IPS-20b (cell line): ENCODE results near the gene ETS2.
"Not testable (repeated sequence)": the region's sequence is repeated elsewhere in the genome, so short reads cannot be mapped to it uniquely, and the experiment has no call there.

ENCODE experiments used
- H3K27ac ChIP-seq: one replicate; pipeline ENCODE4 v1.5.1; 2013; ENCODE audit warnings: low read length
- H3K27me3 ChIP-seq: 2 replicates; pipeline ENCODE4 v1.6.1; 2013; ENCODE audit warnings: mild to moderate bottlenecking, low read length, inconsistent platforms; ENCODE audit not compliant: insufficient read depth
- H3K36me3 ChIP-seq: 2 replicates; pipeline ENCODE4 v1.6.1; 2013; ENCODE audit warnings: low read depth, mild to moderate bottlenecking, inconsistent platforms, low read length, moderate library complexity; ENCODE audit not compliant: insufficient read depth
- H3K4me1 ChIP-seq: 2 replicates; pipeline ENCODE4 v1.6.1; 2013; ENCODE audit warnings: mild to moderate bottlenecking, control low read depth, inconsistent platforms, low read length, moderate library complexity; ENCODE audit not compliant: insufficient read depth
- H3K4me3 ChIP-seq: 2 replicates; pipeline ENCODE4 v1.5.1; 2013; ENCODE audit warnings: mild to moderate bottlenecking, low read length, inconsistent platforms
- H3K9ac ChIP-seq: 2 replicates; pipeline ENCODE4 v1.6.1; 2013; ENCODE audit warnings: low read depth, mild to moderate bottlenecking, inconsistent platforms, low read length, moderate library complexity
- H3K9me3 ChIP-seq: 2 replicates; pipeline ENCODE4 v1.6.1; 2013; ENCODE audit warnings: mild to moderate bottlenecking, low read depth, low read length, inconsistent platforms; ENCODE audit not compliant: insufficient read depth

Gene ETS2

GRCh38 chr21:38822778-38823238 is 17.1 kb downstream of the ETS2 start:
- H3K9me3 ChIP-seq: no peaks in the 10 kb centered on the region
- H3K27me3 ChIP-seq: no peaks in the 10 kb centered on the region
- H3K27ac ChIP-seq: no peak overlapping the region
- no peak overlapping the region for H3K4me3 ChIP-seq
- peaks cover 71% of the 10 kb centered on the region for H3K36me3 ChIP-seq
- no peaks in the 10 kb centered on the region for H3K4me1 ChIP-seq
- H3K9ac ChIP-seq: no peak overlapping the region

GRCh38 chr21:38823737-38824123 is 18.0 kb downstream of the ETS2 start:
- Histone ChIP-seq H3K9ac (no peak overlapping the region), H3K36me3 (peaks cover 62% of the 10 kb centered on the region), H3K27me3 (no peaks in the 10 kb centered on the region), H3K4me1 (no peaks in the 10 kb centered on the region), H3K4me3 (no peak overlapping the region), H3K27ac (no peak overlapping the region), H3K9me3 (no peaks in the 10 kb centered on the region)

- no peaks in the 10 kb centered on the region for H3K27me3 ChIP-seq
- no peak overlapping the region for H3K27ac ChIP-seq
- H3K36me3 ChIP-seq: peaks cover 56% of the 10 kb centered on the region
- no peaks in the 10 kb centered on the region for H3K4me1 ChIP-seq
- H3K9me3 ChIP-seq: no peaks in the 10 kb centered on the region
- H3K4me3 ChIP-seq: no peak overlapping the region
- H3K9ac ChIP-seq: no peak overlapping the region
These were observed 18.5 kb downstream of the ETS2 start for GRCh38 chr21:38824124-38824822.

GRCh38 chr21:38825269-38825668 is 19.5 kb downstream of the ETS2 start:
- no peaks in the 10 kb centered on the region for H3K27me3 ChIP-seq
- no peaks in the 10 kb centered on the region for H3K9me3 ChIP-seq
- H3K4me1 ChIP-seq: no peaks in the 10 kb centered on the region
- peaks cover 46% of the 10 kb centered on the region for H3K36me3 ChIP-seq
- no peak overlapping the region for H3K9ac ChIP-seq
- H3K27ac ChIP-seq: no peak overlapping the region
- no peak overlapping the region for H3K4me3 ChIP-seq

GRCh38 chr21:38825921-38826320 is 20.2 kb downstream of the ETS2 start:
- H3K27me3 ChIP-seq: no peaks in the 10 kb centered on the region
- no peak overlapping the region for H3K4me3 ChIP-seq
- H3K9me3 ChIP-seq: no peaks in the 10 kb centered on the region
- H3K36me3 ChIP-seq: peaks cover 40% of the 10 kb centered on the region
- H3K4me1 ChIP-seq: no peaks in the 10 kb centered on the region
- H3K27ac ChIP-seq: no peak overlapping the region
- no peak overlapping the region for H3K9ac ChIP-seq

GRCh38 chr21:38828111-38828510 is 22.4 kb downstream of the ETS2 start:
- not testable (repeated sequence) for H3K4me3 ChIP-seq, H3K4me1 ChIP-seq, H3K27me3 ChIP-seq, H3K9me3 ChIP-seq, H3K9ac ChIP-seq, H3K27ac ChIP-seq
- peaks cover 18% of the 10 kb centered on the region for H3K36me3 ChIP-seq

GRCh38 chr21:38830671-38831525 is 25.2 kb downstream of the ETS2 start:
- Histone ChIP-seq H3K27me3 (no peaks in the 10 kb centered on the region), H3K9me3 (no peaks in the 10 kb centered on the region), H3K4me1 (peaks cover 3% of the 10 kb centered on the region; the same call in 1 of the 2 replicates), H3K27ac (no peak overlapping the region), H3K36me3 (no peaks in the 10 kb centered on the region), H3K9ac (no peak overlapping the region), H3K4me3 (no peak overlapping the region)

- Histone ChIP-seq H3K4me1 (peaks cover 3% of the 10 kb centered on the region; the same call in 1 of the 2 replicates), H3K27me3 (no peaks in the 10 kb centered on the region), H3K36me3 (no peaks in the 10 kb centered on the region), H3K9ac (no peak overlapping the region), H3K27ac (no peak overlapping the region), H3K4me3 (no peak overlapping the region), H3K9me3 (no peaks in the 10 kb centered on the region)
These were observed 26.1 kb downstream of the ETS2 start for GRCh38 chr21:38831526-38832467.

- H3K27ac ChIP-seq: no peak overlapping the region
These were observed 26.9 kb downstream of the ETS2 start for GRCh38 chr21:38832664-38833063.

GRCh38 chr21:38833117-38833516 is 27.4 kb downstream of the ETS2 start:
- no peaks in the 10 kb centered on the region for H3K36me3 ChIP-seq
- H3K27ac ChIP-seq: no peak overlapping the region
- no peaks in the 10 kb centered on the region for H3K27me3 ChIP-seq
- no peak overlapping the region for H3K4me3 ChIP-seq
- peaks cover 3% of the 10 kb centered on the region; the same call in 1 of the 2 replicates for H3K4me1 ChIP-seq
- no peak overlapping the region for H3K9ac ChIP-seq
- H3K9me3 ChIP-seq: no peaks in the 10 kb centered on the region

More at GRCh38 chr21:38832664-38833063, 26.9 kb downstream of the ETS2 start:
- no peaks in the 10 kb centered on the region for H3K27me3 ChIP-seq
- no peak overlapping the region for H3K9ac ChIP-seq
- H3K4me3 ChIP-seq: no peak overlapping the region
- H3K9me3 ChIP-seq: no peaks in the 10 kb centered on the region
- peaks cover 3% of the 10 kb centered on the region; the same call in 1 of the 2 replicates for H3K4me1 ChIP-seq
- no peaks in the 10 kb centered on the region for H3K36me3 ChIP-seq

- Histone ChIP-seq H3K27me3 (no peaks in the 10 kb centered on the region), H3K9me3 (no peaks in the 10 kb centered on the region), H3K36me3 (no peaks in the 10 kb centered on the region), H3K9ac (no peak overlapping the region), H3K27ac (no peak overlapping the region), H3K4me1 (peaks cover 3% of the 10 kb centered on the region; the same call in 1 of the 2 replicates), H3K4me3 (no peak overlapping the region)
These were observed 29.0 kb downstream of the ETS2 start for GRCh38 chr21:38834725-38835124.
